ENCODE data around the gene JDP2.
"Not testable (repeated sequence)": the region's sequence is repeated elsewhere in the genome, so short reads cannot be mapped to it uniquely, and the experiment has no call there.

Gene JDP2, protein sequence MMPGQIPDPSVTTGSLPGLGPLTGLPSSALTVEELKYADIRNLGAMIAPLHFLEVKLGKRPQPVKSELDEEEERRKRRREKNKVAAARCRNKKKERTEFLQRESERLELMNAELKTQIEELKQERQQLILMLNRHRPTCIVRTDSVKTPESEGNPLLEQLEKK

DNA sequence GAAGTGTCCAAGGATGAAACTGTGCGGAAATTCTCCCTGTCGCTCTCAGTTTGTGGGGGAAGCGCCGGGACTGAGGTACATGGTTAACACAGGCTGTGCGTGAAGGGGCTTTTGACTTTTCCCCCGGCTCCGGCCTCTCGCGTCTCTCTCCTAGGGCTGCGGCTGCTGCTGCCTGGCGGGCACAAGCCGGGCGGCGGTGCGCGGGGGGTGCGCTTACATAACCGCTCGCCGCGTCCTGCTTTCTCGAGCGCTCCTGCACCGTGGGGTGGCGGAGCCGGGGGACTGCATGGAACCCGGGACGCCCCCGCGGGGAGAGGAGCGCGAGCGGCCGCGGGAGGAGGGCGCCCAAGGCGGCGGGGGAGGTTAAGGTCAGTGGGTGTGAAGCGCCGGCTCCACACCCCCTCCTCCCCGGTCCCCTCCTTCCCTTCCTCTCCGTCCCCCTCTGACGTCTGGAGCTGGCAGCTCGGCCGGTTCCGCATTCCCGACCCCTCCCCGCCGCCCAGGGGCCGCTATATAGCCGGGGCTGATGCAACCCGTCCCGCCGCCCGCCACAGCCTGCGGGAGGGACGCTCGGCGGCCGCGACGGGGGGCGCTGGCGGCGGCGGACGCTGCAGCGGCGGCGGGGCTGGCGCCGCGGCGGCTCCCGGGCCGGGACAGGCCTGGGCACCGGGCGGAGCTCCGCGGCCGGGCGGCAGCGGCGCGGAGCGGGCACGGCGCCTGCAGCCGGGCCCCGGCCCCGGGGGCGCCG lies at the start of gene JDP2:
Gene JDP2, plus strand, starts transcription at position 541 of the 748 bp plus-strand sequence. CDS start 9,899 bp downstream, outside the sequence.
- DNase-seq, result no peak

DNA sequence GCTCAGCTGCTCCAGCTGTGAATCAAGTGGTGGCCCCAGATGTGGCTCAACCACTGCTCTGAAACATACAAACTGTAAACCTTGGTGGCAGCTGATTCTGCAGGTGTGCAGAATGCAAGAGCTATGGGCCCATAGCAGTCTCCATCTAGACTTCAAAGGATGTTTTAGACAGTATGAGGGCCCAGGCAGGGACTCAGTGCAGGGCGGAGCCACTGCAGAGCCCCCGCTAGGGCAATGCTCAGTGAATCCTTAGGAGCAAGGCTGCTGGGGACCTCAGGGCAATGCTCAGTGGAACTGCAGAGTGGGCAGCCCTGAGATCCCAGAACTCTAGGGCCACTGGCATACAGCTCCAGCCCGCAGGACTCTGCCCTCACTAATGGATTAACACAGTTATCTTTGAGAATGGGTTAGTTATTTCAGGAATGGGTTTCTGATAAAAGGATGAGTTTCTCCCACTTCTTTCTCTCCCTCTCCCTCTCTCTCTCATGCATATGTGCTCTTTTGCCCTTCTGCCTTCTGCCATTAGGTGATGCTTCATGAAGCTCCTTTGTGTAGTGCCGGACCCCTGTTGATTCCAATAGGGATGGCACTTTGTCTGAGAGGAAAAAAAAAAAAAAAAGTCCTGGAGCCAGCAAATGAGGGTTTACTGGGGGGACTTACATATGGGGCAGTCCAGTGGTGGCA lies 48.4 kb upstream of the JDP2 start:
- DNase-seq, result no peak

GRCh38 chr14:75379930-75380270 lies 47.9 kb upstream of the JDP2 start:
- DNase-seq, result no peak

- DNase-seq, result no peak
These were observed 47.2 kb upstream of the JDP2 start for GRCh38 chr14:75380656-75381055.

DNA sequence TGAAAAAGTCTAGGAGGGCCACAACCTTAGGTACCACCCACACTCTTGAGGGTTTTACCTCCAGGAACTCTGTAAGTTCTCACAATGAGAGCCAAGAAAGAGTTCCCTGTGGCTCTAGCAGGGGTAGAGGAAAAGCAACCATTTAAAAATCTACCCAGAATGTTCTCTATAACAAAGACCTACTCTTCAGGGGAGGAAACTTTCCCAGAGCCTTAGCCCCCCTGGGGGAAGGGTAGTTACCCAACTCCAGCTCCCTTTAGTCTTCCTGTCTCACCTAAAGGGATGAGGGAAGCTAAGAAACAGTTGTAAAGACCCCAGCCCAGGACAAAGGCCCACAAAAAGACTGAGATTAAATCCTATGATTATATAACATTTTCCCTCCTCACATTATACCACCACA lies 46.2 kb upstream of the JDP2 start:
- no peak for DNase-seq

DNA sequence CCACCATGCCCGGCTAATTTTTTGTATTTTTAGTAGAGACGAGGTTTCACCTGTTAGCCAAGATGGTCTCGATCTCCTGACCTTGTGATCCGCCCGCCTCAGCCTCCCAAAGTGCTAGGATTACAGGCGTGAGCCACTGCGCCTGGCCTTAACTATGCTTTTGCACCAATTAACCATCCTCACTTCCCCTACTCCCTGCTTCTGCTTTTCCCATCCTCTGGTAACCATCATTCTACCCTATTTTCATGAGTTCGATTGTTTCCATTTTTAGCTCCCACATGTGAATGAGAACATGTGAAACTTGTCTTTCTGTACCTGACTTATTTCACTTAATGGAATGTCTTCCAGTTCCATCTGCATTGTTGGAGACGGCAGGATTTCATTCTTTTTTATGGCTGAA lies 44.6 kb upstream of the JDP2 start:
- DNase-seq, result not testable (repeated sequence)

- no peak for DNase-seq
These were observed 44.1 kb upstream of the JDP2 start for GRCh38 chr14:75383721-75384120.

GRCh38 chr14:75389679-75390078 lies 38.1 kb upstream of the JDP2 start:
- DNase-seq, result no peak

DNA sequence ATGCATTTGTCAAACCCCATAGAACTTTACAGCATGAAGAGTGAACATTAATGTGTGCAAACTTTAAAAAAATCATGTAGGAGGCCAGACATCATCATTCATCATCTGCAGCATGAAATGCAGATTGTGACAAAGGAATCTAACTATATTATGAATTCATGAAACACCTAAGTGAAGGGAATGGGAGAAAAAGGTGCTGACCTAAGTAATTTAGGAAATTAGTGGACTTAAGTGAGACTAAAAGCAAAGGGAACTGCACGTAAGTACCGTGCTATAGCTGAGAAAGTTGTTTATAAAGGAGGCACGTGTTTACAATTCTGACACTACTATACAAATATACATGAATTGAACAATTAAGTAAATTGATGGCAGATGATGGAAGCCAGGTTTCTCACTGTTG lies 37.6 kb upstream of the JDP2 start:
- DNase-seq, result no peak

DNA sequence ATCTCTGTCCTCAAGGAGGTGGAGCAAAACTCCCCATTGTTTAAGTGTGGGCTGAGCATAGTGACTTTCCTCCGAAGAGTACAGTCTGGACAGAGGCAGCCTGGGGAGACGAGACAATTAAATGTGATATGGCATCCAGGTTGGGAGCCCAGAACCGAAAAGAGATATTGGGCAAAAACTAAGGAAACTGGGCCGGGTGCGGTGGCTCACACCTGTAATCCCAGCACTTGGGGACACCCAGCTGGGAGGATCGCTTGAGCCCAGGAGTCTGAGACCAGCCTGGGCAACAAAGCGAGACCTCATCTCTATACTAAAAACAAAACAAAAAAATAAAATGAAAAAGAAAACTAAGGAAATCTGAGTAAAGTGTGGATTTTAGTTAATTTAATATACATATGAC lies 35.9 kb upstream of the JDP2 start:
- DNase-seq, result no peak

GRCh38 chr14:75392686-75393641 lies 34.9 kb upstream of the JDP2 start:
- no peak for DNase-seq

GRCh38 chr14:75393794-75394193 lies 34.0 kb upstream of the JDP2 start:
- no peak for DNase-seq

- no peak for DNase-seq
These were observed 32.0 kb upstream of the JDP2 start for GRCh38 chr14:75395862-75396261.

GRCh38 chr14:75399321-75399720 lies 28.5 kb upstream of the JDP2 start:
- no peak for DNase-seq

- DNase-seq, result peak; percentile 87 to 98
These were observed 27.7 kb upstream of the JDP2 start for GRCh38 chr14:75399843-75400775.

DNA sequence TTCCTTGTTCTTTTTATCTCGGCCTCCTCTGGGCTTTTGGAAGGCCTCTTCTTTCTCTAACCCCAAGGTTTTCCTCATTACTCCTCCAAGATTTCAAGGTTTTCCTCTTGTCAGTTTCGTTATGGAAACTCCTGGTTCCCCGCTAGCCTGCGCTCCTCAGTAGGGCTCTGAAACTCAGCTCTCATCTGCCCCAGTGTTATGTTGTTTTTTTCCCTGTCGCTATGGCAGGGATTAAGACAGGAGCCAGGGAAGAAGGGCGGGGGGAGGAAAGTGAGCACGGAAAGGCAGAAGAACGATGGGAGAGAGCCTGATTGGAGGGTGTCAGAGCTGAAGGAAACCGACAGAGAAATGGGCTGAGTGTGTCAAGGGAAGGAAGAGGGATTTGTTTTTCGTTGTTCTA lies 26.5 kb upstream of the JDP2 start:
- DNase-seq, result no peak

- no peak for DNase-seq
These were observed 24.9 kb upstream of the JDP2 start for GRCh38 chr14:75402867-75403413.

DNA sequence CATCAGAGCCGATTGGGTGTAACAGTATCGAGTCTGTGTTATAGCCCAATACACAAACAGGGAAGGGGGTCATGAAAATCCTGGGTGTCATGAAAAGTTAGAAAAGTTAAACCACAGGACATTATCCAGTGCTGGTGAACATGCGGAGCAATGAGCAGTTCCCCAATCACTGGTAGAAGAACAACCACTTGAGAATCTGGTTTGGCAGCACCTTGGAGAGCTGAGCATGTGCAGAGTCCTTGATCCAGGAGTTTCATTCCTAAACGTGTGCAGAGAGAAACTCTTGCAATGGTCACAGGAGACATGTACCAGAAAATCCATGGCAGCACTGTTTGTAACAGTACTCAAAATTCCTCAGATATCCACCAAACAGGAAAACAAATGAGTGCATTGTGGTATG lies 23.0 kb upstream of the JDP2 start:
- no peak for DNase-seq

DNA sequence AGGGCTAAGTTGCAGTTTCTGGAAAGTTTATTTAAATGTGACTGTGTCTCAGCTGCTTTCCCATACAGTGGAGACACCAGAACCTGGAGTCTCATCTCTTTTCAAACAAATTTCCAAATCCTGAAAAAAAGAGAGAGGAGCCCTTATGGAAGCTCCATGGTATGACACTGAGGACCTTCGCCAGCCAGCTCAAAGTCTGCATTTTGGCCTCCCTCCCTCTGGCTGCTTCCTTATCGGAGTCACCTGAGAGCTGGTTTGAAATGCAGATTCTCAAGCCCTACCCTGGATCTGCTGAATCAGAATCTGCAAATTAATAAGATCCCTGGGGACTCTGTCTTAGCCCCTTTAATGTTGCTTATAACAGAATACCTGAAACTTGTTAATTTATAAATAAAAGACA lies 21.7 kb upstream of the JDP2 start:
- DNase-seq, result no peak

GRCh38 chr14:75406856-75407255 lies 21.0 kb upstream of the JDP2 start:
- no peak for DNase-seq

GRCh38 chr14:75409316-75410205 lies 18.3 kb upstream of the JDP2 start:
- no peak for DNase-seq

All from NCI-H446 (cell line).